A549 treated with ZK216348 at 1 μM for 4 hours (cell line): Measurements from ENCODE around the gene NHLH2. TPM values are rescaled to one million over a fixed set of nuclear protein-coding genes. Genes with fewer than 3 reads are reported as not detected.

Experiments
- total RNA-seq: library from RNA; stranded (reverse); fragments of 200-300 nt; extraction: Qiagen RNA extraction; gene quantifications from 5 replicates; pipeline ENCODE4 v1.2.3, GENCODE V29; 2022; ENCODE audit warnings: low read depth

NHLH2 gene
- total RNA-seq: not detected in 5 replicates

GRCh38 chr1:115840605-115841460, at the start of gene NHLH2:
Gene NHLH2, minus strand, starts transcription at chr1:115841126. Its CDS starts 2,754 bp downstream, at chr1:115838372.

Other genes with a start within 250 kb of the NHLH2 start
- 14.1 to 23.0 TPM (median 21.1 TPM) in 5 replicates for gene VANGL1, start 199.2 kb downstream of the NHLH2 start, total RNA-seq
- not detected in 5 replicates for gene CASQ2, start 72.4 kb downstream of the NHLH2 start, total RNA-seq
- 0.40 to 1.1 TPM (median 0.74 TPM) in 5 replicates for gene SLC22A15, start 135.4 kb upstream of the NHLH2 start, total RNA-seq